Measurements from ENCODE around the gene PRODH.
"Not testable (repeated sequence)": the region's sequence is repeated elsewhere in the genome, so short reads cannot be mapped to it uniquely, and the experiment has no call there.

Gene PRODH

GRCh38 chr22:18911535-18911934 is 24.6 kb downstream of the PRODH start:
- DNase-seq (ENCODE audit: insufficient read length, low spot score); FAIRE-seq: not testable (repeated sequence)

- no peak for FAIRE-seq
- DNase-seq (ENCODE audit: insufficient read length, low spot score): no peak
Observed at GRCh38 chr22:18909556-18909955, 26.5 kb downstream of the PRODH start.

- DNase-seq (ENCODE audit: insufficient read length, low spot score): no peak
- FAIRE-seq: no peak
Observed at GRCh38 chr22:18906896-18907295, 29.2 kb downstream of the PRODH start.

GRCh38 chr22:18906410-18906745 is 29.7 kb downstream of the PRODH start:
- DNase-seq (ENCODE audit: insufficient read length, low spot score); FAIRE-seq: not testable (repeated sequence)

GRCh38 chr22:18905540-18906409 is 30.3 kb downstream of the PRODH start, which contains the start of gene DGCR6:
Gene DGCR6 (plus strand): TSS chr22:18906320. CDS start chr22:18906375, 55 bp downstream.
- DNase-seq (ENCODE audit: insufficient read length, low spot score) (no peak), FAIRE-seq (peak; percentile 85)

GRCh38 chr22:18896037-18896657 is 39.9 kb downstream of the PRODH start:
- peak; percentile 100 for FAIRE-seq
- not testable (repeated sequence) for DNase-seq (ENCODE audit: insufficient read length, low spot score)

GRCh38 chr22:18893775-18894174 is 42.3 kb downstream of the PRODH start:
- not testable (repeated sequence) for FAIRE-seq; DNase-seq (ENCODE audit: insufficient read length, low spot score)

- peak; percentile 100 for FAIRE-seq
- not testable (repeated sequence) for DNase-seq (ENCODE audit: insufficient read length, low spot score)
Observed at GRCh38 chr22:18890510-18891192, 45.4 kb downstream of the PRODH start.

- no peak for DNase-seq (ENCODE audit: insufficient read length, low spot score)
- no peak for FAIRE-seq
Observed at GRCh38 chr22:18888115-18888514, 48.0 kb downstream of the PRODH start.

GRCh38 chr22:18884465-18884864 is 51.6 kb downstream of the PRODH start:
- DNase-seq (ENCODE audit: insufficient read length, low spot score); FAIRE-seq: not testable (repeated sequence)

- DNase-seq (ENCODE audit: insufficient read length, low spot score); FAIRE-seq: not testable (repeated sequence)
Observed at GRCh38 chr22:18881260-18881659, 54.8 kb downstream of the PRODH start.
